Measurements from ENCODE around the gene PUS7. TPM values are rescaled to one million over a fixed set of nuclear protein-coding genes. Genes with fewer than 3 reads are reported as not detected.
A peak's percentile ranks its signal among the peaks of the same experiment; 100 is the strongest.

Gene PUS7
- total and polyA plus RNA-seq, 2 of the 4 experiments (the other 2 are of a cell fraction), result 11.7 to 17.0 TPM

DNA sequence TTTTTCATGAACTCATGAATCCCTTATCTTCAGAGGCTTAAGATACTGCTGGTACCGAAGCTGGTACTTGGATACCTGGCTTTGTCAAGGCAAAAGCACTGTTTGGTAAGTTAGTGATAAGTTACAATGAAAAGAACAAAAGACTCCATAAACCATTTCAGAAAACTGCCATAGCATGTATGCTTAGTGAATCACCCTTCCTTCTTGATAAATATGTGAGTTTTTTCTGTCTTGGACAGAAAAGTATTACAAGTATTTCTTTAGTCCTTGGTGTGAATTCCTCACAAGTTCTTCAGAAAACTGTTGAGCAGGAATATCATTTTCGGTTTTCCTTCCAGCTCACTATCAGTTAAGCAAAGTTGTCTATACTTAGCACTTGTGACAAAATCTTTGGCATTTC, 25.6 kb downstream of the PUS7 start:
- no peak overlapping the region for H3K9ac ChIP-seq (ENCODE audit: low read depth, low read length)
- peak overlapping the region; percentile 74; the same call in 1 of the 2 replicates for H2AK5ac ChIP-seq (ENCODE audit: low read depth, low read length)
- no peaks in the 10 kb centered on the region for H3K27me3 ChIP-seq (ENCODE audit: control insufficient read depth, insufficient read depth, low read length)
- POLR2A ChIA-PET (ENCODE audit: unreplicated experiment), result interaction anchor here (0.5 to 0.6 kb wide), 2 partner anchors 98 to 1046 kb away, joined by 4 read pairs; no protein-coding TSS in a partner anchor
- TF ChIP-seq FOS (IDR thresholded peaks at IDR 0.05; ENCODE audit: low read depth, low read length) (0 out of 2 replicates have a peak, but pooled peaks have one; percentile 11), MAFK (IDR thresholded peaks at IDR 0.05; ENCODE audit: low read depth, low read length) (no peak), SMC3 (IDR thresholded peaks at IDR 0.05; ENCODE audit: low read depth, low read length) (no peak)
- CTCF ChIA-PET, result no interaction called here
- peaks cover 9% of the 10 kb centered on the region for H3K36me3 ChIP-seq (ENCODE audit: control insufficient read depth, insufficient read depth, low read length)
- H3K23ac ChIP-seq (ENCODE audit: low read depth, low read length), result peak overlapping the region; percentile 74; the same call in 1 of the 2 replicates
- H3K4ac ChIP-seq (ENCODE audit: low read depth, low read length), result peak overlapping the region; percentile 85; the same call in 1 of the 2 replicates
- peak overlapping the region; percentile 5; the same call in 1 of the 2 replicates for H3K4me3 ChIP-seq (ENCODE audit: insufficient read depth, low read depth, low read length)
- H3K9me3 ChIP-seq (ENCODE audit: control insufficient read depth, insufficient read depth, low read length), result no peaks in the 10 kb centered on the region
- no peaks in the 10 kb centered on the region for H4K20me1 ChIP-seq (ENCODE audit: insufficient read depth, low read length)
- peak overlapping the region; percentile 26 to 83; a peak in 3 of 4 replicates for H4K8ac ChIP-seq (ENCODE audit: low read depth in 2 of 2, low read length in 2 of 2)
- H2BK20ac ChIP-seq (ENCODE audit: low read depth, low read length), result peak overlapping the region; percentile 92
- H3K27ac ChIP-seq (ENCODE audit: insufficient read depth, low read length), result peak overlapping the region; percentile 44; the same call in 1 of the 2 replicates
- no peak overlapping the region for H2AK9ac ChIP-seq (replicated peaks; ENCODE audit: low read depth, low read length, poor library complexity)
- 0 out of 2 replicates have a peak overlapping the region, but pooled peaks have one; percentile 5 for H3K56ac ChIP-seq (ENCODE audit: extremely low read depth, insufficient read depth, low read length)
- peaks cover 17% of the 10 kb centered on the region for H3K9me1 ChIP-seq (ENCODE audit: insufficient read depth, low read length)
- dilution Hi-C loops (cut with HindIII; ENCODE audit: low sequenced_read_pairs, unreplicated experiment), result no loop called here
- DNase-seq, result peak; percentile 71
- WGBS, 2 experiments (ENCODE audit: extremely low coverage in 2 of 2, insufficient read length in 1 of 2), result no CpG with 5 or more reads among the region's 2 CpGs
- H2AFZ ChIP-seq (replicated peaks; ENCODE audit: low read length, poor library complexity), result no peak overlapping the region
- peak overlapping the region; percentile 78; the same call in 1 of the 2 replicates for H3K4me2 ChIP-seq (ENCODE audit: low read depth, low read length)
- in situ Hi-C loops (cut with MboI; ENCODE audit: low sequenced_read_pairs), result no loop called here
- H2BK120ac ChIP-seq (ENCODE audit: low read depth, low read length), result peak overlapping the region; percentile 97
- H3K79me1 ChIP-seq (ENCODE audit: low read depth in 1 of 2, low read length in 2 of 2), result peaks cover 3 to 27% of the 10 kb centered on the region in 2 experiments; a peak in 3 of 4 replicates
- peaks cover 19% of the 10 kb centered on the region for H3K4me1 ChIP-seq (ENCODE audit: control insufficient read depth, insufficient read depth, low read length)
- no TSS peak for BruUV-seq (replicated peaks)
- peak overlapping the region; percentile 64; the same call in 1 of the 3 replicates for H2BK15ac ChIP-seq (ENCODE audit: low read depth, low read length)
- peak overlapping the region; percentile 88 for H3K14ac ChIP-seq (replicated peaks; ENCODE audit: low read depth, low read length)
- intact Hi-C loops (cut with micrococcal nuclease), result no loop called here
- ATAC-seq (ENCODE audit: low read depth), result peak; percentile 46
- H4K5ac ChIP-seq (ENCODE audit: low read depth, low read length), result peak overlapping the region; percentile 88; the same call in 1 of the 2 replicates
- H3K18ac ChIP-seq (ENCODE audit: low read depth, low read length), result peak overlapping the region; percentile 99; the same call in 1 of the 2 replicates
- H4K91ac ChIP-seq (ENCODE audit: insufficient read depth, low read depth, low read length), result peak overlapping the region; percentile 77
- peak overlapping the region; percentile 97 for H2BK5ac ChIP-seq (ENCODE audit: low read depth, low read length, poor library complexity, severe bottlenecking)
